ENCODE results near the gene GALNT14. TPM values are rescaled to one million over a fixed set of nuclear protein-coding genes. Genes with fewer than 3 reads are reported as not detected.

GALNT14 gene
- total RNA-seq, 1 donor from 2014 or later = 0.14 TPM

DNA sequence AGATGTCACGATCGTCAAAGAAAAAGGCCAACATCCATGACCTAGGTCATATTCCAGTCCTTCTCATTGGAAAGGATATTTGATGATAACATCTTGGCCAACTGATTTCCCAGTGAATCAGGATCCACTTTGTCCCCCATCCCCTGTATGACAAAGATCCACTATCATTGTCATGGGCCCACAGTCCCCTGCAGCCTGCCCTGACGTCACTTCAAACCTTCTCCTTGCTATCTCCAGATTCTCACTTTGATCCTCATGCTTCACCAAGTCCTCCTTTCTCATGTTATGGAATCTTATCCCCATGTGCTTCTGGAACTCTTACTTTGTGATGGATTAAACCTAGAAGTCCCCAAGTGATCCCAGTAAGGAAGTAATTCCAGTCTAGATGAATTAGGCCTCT is 25.7 kb downstream of the GALNT14 start:
- H3K4me1 ChIP-seq = no peaks in the 10 kb centered on the region
- no peaks in the 10 kb centered on the region for H3K36me3 ChIP-seq
- no peak overlapping the region for H3K27ac ChIP-seq (replicated peaks)
- peaks cover 25% of the 10 kb centered on the region for H3K27me3 ChIP-seq (ENCODE audit: low read depth)
- no peaks in the 10 kb centered on the region for H3K9me3 ChIP-seq (replicated peaks)
- H3K4me3 ChIP-seq = no peak overlapping the region
- DNase-seq = no peak
- intact Hi-C loops (cut with micrococcal nuclease) = no loop called here
- TF ChIP-seq, protein P1, sequence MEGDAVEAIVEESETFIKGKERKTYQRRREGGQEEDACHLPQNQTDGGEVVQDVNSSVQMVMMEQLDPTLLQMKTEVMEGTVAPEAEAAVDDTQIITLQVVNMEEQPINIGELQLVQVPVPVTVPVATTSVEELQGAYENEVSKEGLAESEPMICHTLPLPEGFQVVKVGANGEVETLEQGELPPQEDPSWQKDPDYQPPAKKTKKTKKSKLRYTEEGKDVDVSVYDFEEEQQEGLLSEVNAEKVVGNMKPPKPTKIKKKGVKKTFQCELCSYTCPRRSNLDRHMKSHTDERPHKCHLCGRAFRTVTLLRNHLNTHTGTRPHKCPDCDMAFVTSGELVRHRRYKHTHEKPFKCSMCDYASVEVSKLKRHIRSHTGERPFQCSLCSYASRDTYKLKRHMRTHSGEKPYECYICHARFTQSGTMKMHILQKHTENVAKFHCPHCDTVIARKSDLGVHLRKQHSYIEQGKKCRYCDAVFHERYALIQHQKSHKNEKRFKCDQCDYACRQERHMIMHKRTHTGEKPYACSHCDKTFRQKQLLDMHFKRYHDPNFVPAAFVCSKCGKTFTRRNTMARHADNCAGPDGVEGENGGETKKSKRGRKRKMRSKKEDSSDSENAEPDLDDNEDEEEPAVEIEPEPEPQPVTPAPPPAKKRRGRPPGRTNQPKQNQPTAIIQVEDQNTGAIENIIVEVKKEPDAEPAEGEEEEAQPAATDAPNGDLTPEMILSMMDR (IDR thresholded peaks at IDR 0.05; ENCODE audit: borderline replicate concordance) = no peak

DNA sequence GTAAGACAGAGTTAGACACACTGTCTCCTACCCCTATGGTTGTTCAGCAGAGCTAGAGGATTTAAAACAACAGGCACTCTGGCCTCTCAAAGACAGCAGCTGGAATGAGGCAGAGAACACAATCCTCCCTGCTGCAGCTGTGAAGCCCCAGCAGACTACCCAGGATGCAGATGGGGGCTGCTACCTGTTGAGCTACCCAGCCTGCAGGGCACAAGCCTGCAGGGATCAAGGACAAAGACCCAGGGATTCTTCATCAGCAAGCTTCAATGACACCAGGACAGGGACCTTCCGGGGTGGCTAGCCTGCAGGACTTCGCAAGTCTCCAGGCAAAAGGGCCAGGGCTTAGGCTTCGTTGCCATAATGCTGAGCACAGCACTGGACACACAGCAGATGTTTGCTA is 27.2 kb downstream of the GALNT14 start:
- Histone ChIP-seq H3K36me3 (no peaks in the 10 kb centered on the region), H3K4me3 (no peak overlapping the region), H3K27me3 (ENCODE audit: low read depth) (peaks cover 25% of the 10 kb centered on the region), H3K4me1 (no peaks in the 10 kb centered on the region), H3K9me3 (replicated peaks) (no peaks in the 10 kb centered on the region), H3K27ac (replicated peaks) (no peak overlapping the region)
- TF ChIP-seq, protein P1 (IDR thresholded peaks at IDR 0.05; ENCODE audit: borderline replicate concordance) = no peak
- no peak for DNase-seq
- intact Hi-C loops (cut with micrococcal nuclease) = no loop called here

DNA sequence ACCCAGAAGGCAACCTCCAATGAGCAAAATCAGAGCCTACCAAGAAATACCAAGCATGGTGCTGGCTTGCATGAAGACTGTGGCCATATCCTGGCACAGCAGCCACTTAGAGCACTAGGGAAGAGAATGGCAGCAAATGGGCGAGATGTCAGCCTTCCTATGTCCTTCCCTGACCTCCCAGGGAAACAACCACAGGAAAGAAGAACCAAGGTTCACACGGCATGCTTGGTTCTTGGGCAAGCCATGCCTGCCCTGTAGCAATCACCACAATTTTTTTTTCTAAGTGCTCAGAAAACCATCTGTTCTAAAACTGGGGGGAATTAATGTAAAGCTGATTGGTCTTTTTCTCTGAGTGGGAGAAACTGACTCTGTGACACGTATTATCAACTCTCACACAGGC is 27.8 kb downstream of the GALNT14 start:
- TF ChIP-seq, protein P1 (IDR thresholded peaks at IDR 0.05; ENCODE audit: borderline replicate concordance) = no peak
- Histone ChIP-seq H3K4me3 (no peak overlapping the region), H3K36me3 (no peaks in the 10 kb centered on the region), H3K27me3 (ENCODE audit: low read depth) (peaks cover 22% of the 10 kb centered on the region), H3K9me3 (replicated peaks) (no peaks in the 10 kb centered on the region), H3K27ac (replicated peaks) (no peak overlapping the region), H3K4me1 (no peaks in the 10 kb centered on the region)
- intact Hi-C loops (cut with micrococcal nuclease) = no loop called here
- DNase-seq = no peak

DNA sequence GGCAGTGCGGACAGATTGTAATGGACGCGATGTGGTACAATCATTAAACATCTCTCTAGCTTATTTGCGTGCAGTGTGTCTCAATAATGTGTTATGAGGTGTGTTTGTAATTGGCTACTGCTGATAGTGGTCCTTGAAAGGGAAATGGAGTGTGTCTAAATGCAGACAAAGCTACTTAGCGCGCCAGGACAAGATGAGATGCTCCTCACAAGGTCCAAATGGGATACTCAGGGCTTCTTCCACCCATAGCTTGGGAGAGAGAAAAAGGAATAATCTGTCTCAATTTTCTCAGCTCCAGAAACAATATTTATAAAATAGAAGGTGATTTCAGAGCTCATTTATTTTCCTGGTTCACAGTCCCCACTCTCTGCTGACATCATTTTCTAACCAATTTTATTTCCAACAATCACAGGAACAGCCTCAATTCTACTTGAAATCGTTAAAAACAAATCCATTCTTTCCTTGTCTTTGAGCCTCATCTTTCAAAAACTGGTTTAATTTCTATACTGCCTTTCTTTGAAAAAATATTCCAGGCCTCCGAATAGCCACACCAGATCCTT is 28.5 kb downstream of the GALNT14 start:
- H3K36me3 ChIP-seq = no peaks in the 10 kb centered on the region
- H3K4me1 ChIP-seq = no peaks in the 10 kb centered on the region
- DNase-seq = no peak
- no peak overlapping the region for H3K4me3 ChIP-seq
- TF ChIP-seq, protein P1 (IDR thresholded peaks at IDR 0.05; ENCODE audit: borderline replicate concordance) = no peak
- no peaks in the 10 kb centered on the region for H3K9me3 ChIP-seq (replicated peaks)
- peaks cover 24% of the 10 kb centered on the region for H3K27me3 ChIP-seq (ENCODE audit: low read depth)
- intact Hi-C loops (cut with micrococcal nuclease) = no loop called here
- no peak overlapping the region for H3K27ac ChIP-seq (replicated peaks)

DNA sequence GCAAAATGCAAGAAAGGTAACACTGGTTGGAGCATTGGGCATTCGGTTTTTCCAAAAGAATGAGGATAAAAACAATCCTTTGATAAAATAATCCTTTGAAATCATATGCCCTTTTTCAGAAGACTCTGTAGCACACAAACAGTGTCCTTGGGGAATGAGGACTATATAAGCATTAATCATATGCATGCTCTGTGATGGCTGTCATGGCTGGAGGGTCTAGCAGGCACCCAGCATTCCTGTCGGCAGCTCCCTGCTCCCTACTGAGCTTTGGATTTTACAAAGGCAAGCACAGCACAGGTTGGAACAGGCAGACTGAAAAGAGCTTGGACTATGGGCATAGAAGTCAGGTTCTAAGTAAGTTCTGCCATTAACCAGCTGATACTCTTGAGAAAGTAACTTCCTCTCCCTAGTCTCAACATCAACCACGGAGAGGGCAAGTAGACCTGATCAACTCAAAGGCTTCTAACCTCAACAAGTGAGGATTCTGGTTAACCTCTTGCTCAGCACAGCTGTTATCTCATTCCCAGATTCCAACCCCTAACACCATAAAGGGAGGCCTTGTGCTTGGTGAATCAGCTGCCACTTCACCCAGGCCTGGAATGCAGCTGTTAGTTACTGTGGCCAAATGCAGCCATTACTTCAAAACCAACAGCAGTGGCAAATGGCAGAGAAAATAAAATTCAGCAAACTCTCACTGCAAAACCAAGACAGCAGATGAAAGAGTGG is 29.5 kb downstream of the GALNT14 start:
- H3K4me1 ChIP-seq = no peaks in the 10 kb centered on the region
- H3K36me3 ChIP-seq = no peaks in the 10 kb centered on the region
- TF ChIP-seq, protein P1 (IDR thresholded peaks at IDR 0.05; ENCODE audit: borderline replicate concordance) = no peak
- H3K27me3 ChIP-seq (ENCODE audit: low read depth) = peaks cover 24% of the 10 kb centered on the region
- no peak for DNase-seq
- H3K27ac ChIP-seq (replicated peaks) = no peak overlapping the region
- no peaks in the 10 kb centered on the region for H3K9me3 ChIP-seq (replicated peaks)
- intact Hi-C loops (cut with micrococcal nuclease) = no loop called here
- no peak overlapping the region for H3K4me3 ChIP-seq

Measured in left ventricle myocardium inferior (tissue), 1 donor.